CD14-positive monocyte (primary cell): ENCODE data around the gene F7. TPM values are rescaled to one million over a fixed set of nuclear protein-coding genes. Genes with fewer than 3 reads are reported as not detected.

Source experiments
- DNase-seq, 3 donors: peaks; one replicate each; pipeline ENCODE4 v3.0.0-alpha.2; 2011 to 2022
- H2AFZ ChIP-seq: 2 replicates; pipeline ENCODE4 v1.6.0; 2012; ENCODE audit warnings: mild to moderate bottlenecking, low read depth, low read length, inconsistent platforms; ENCODE audit not compliant: insufficient read depth, poor library complexity, severe bottlenecking
- H3K27ac ChIP-seq, 2 donors: 1 replicate in 1 of 2; 2 replicates in 1 of 2; pipeline ENCODE4 v1.5.1; 2012 to 2013; ENCODE audit warnings: low read length in 2 of 2, control low read depth in 1 of 2, inconsistent platforms in 1 of 2, low read depth in 1 of 2, mild to moderate bottlenecking in 1 of 2
- H3K27me3 ChIP-seq, 2 donors: one replicate each; pipeline versions ENCODE4 v1.6.0 to v1.6.1; 2011 to 2013; ENCODE audit warnings: low read length in 2 of 2; ENCODE audit not compliant: control insufficient read depth in 2 of 2, insufficient read depth in 2 of 2
- H3K36me3 ChIP-seq, 2 donors: replicated peaks in 1 of 2; 1 replicate in 1 of 2; 2 replicates in 1 of 2; pipeline versions ENCODE4 v1.5.1 to v1.6.1; 2012 to 2013; ENCODE audit warnings: low read length in 2 of 2, control low read depth in 1 of 2, inconsistent platforms in 1 of 2, mild to moderate bottlenecking in 1 of 2; ENCODE audit not compliant: insufficient read depth in 2 of 2, control insufficient read depth in 1 of 2
- H3K4me1 ChIP-seq, 2 donors: 1 replicate in 1 of 2; 2 replicates in 1 of 2; pipeline versions ENCODE4 v1.5.1 to v1.6.1; 2012 to 2013; ENCODE audit warnings: low read length in 2 of 2, control low read depth in 1 of 2, inconsistent platforms in 1 of 2, mild to moderate bottlenecking in 1 of 2, moderate library complexity in 1 of 2; ENCODE audit not compliant: insufficient read depth in 2 of 2, control insufficient read depth in 1 of 2
- H3K4me2 ChIP-seq: replicated peaks from 2 replicates; pipeline ENCODE3; 2012; ENCODE audit warnings: low read length, moderate library complexity, mild to moderate bottlenecking; ENCODE audit not compliant: poor library complexity, severe bottlenecking; ENCODE audit errors: extremely low read depth
- H3K4me3 ChIP-seq, 3 experiments: fragments of 200-600 bp in 1 of 3; sonication (generic) in 1 of 3; replicated peaks in 1 of 3; 1 replicate in 2 of 3; 2 replicates in 1 of 3; pipeline ENCODE4 v1.5.1; 2011 to 2013; ENCODE audit warnings: low read length in 3 of 3, mild to moderate bottlenecking in 3 of 3, control low read depth in 2 of 3, low read depth in 2 of 3, inconsistent platforms in 1 of 3, moderate library complexity in 1 of 3
- H3K79me2 ChIP-seq: 2 replicates; pipeline ENCODE4 v1.6.0; 2012; ENCODE audit warnings: mild to moderate bottlenecking, control low read depth, inconsistent platforms, low read length, moderate library complexity; ENCODE audit not compliant: insufficient read depth
- H3K9ac ChIP-seq: 2 replicates; pipeline ENCODE4 v1.6.0; 2017; ENCODE audit warnings: low read length, mild to moderate bottlenecking; ENCODE audit not compliant: insufficient read depth, poor library complexity, severe bottlenecking
- H3K9me3 ChIP-seq, 2 donors: replicated peaks in 1 of 2; 1 replicate in 1 of 2; 2 replicates in 1 of 2; pipeline versions ENCODE4 v1.5.1 to v1.6.1; 2012 to 2013; ENCODE audit warnings: low read length in 2 of 2, control low read depth in 1 of 2; ENCODE audit not compliant: control insufficient read depth in 1 of 2, insufficient read depth in 1 of 2
- H4K20me1 ChIP-seq: 2 replicates; pipeline ENCODE4 v1.6.0; 2012; ENCODE audit warnings: mild to moderate bottlenecking, low read length, control low read depth, moderate library complexity; ENCODE audit not compliant: insufficient read depth
- H3K27ac Mint-ChIP-seq, 7 donors: one replicate each; pipeline ENCODE4 v1.8.0; 2020; ENCODE audit warnings: mild to moderate bottlenecking in 7 of 7, mixed read lengths in 7 of 7, moderate library complexity in 6 of 7, inconsistent platforms in 2 of 7
- H3K27me3 Mint-ChIP-seq, 3 donors: one replicate each; pipeline ENCODE4 v1.8.0; 2021 to 2022; ENCODE audit warnings: low read depth in 3 of 3, mild to moderate bottlenecking in 3 of 3, mixed read lengths in 3 of 3, moderate library complexity in 3 of 3, inconsistent platforms in 1 of 3
- H3K36me3 Mint-ChIP-seq, 2 donors: one replicate each; pipeline ENCODE4 v1.8.0; 2020; ENCODE audit warnings: mixed read lengths in 2 of 2, inconsistent platforms in 1 of 2, mild to moderate bottlenecking in 1 of 2
- H3K4me1 Mint-ChIP-seq: one replicate; pipeline ENCODE4 v1.8.0; 2020; ENCODE audit warnings: mild to moderate bottlenecking, mixed read lengths
- H3K4me3 Mint-ChIP-seq, 2 donors: one replicate each; pipeline ENCODE4 v1.8.0; 2020; ENCODE audit warnings: mild to moderate bottlenecking in 2 of 2, mixed read lengths in 2 of 2, moderate library complexity in 1 of 2
- H3K9me3 Mint-ChIP-seq, 7 donors: one replicate each; pipeline ENCODE4 v1.8.0; 2020 to 2022; ENCODE audit warnings: mixed read lengths in 7 of 7, mild to moderate bottlenecking in 6 of 7, moderate library complexity in 6 of 7, inconsistent platforms in 2 of 7
- WGBS: methylation state at CpG from one replicate; pipeline ENCODE4 v1.1.5; 2013; ENCODE audit warnings: missing lambda C conversion rate; ENCODE audit not compliant: insufficient coverage; 5-methylcytosine and 5-hydroxymethylcytosine counted together
- intact Hi-C, 2 donors: fragments of 100-400 bp; cut with micrococcal nuclease; formaldehyde crosslinking; loops; one replicate each; pipeline versions ENCODE4 v1.15.0 to v1.15.1; 2023
- polyA plus RNA-seq, 3 donors: library from polyadenylated mRNA; depleted of rRNA in 1 of 3; unstranded in 2 of 3; stranded (reverse) in 1 of 3; fragments of 300-500 nt in 2 of 3; fragments of >200 nt in 1 of 3; fragmentation: Illumina TruSeq in 2 of 3; gene quantifications; 1 replicate in 2 of 3; 2 replicates in 1 of 3; pipeline ENCODE4 v1.2.3, GENCODE V29; 2012 to 2021
- TF ChIP-seq, protein P1 (sequence below): fragments of 200-600 bp; IDR thresholded peaks from one replicate; pipeline ENCODE4 v1.8.0; 2022; ENCODE audit warnings: antibody characterized with exemption, mild to moderate bottlenecking

Gene F7
- polyA plus RNA-seq, 3 donors = not detected

DNA sequence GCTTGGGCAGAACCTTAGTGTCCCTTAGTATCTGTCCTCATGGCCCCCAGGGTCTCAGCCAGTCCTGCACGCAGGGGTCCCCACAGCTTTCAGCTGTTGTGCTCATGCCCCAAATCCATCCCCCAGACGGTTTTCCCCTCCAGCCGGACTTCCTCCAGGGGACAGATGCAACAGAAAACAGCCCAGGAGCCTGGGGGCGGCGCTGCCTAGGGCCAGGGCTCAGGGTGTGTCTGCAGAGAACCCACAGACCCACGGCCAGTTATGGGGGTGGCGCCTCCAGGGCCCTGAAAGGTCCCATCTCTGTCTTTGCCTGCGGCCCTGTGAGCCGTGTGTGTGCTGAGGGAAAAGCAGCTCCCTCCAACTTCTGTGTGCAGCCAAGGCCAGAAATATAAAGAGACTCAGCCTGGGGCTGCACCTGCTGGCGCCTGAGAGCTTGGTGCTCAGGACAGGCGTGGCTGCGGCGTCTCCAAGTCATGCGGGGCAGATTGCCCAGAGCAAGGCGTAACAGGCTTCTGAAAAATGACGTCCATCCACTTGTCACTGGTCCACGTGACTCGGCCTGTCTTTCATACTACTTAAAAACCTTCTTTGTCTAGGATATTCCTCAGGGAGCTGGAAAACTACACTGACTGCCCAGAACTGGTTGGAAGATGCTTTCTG lies 22.1 kb upstream of the F7 start:
- Histone ChIP-seq H3K9me3 (no peaks in the 10 kb centered on the region), H4K20me1 (no peaks in the 10 kb centered on the region), H3K27ac (no peak overlapping the region), H2AFZ (no peak overlapping the region), H3K79me2 (no peaks in the 10 kb centered on the region), H3K4me2 (no peak overlapping the region), H3K4me1 (no peaks in the 10 kb centered on the region), H3K9ac (no peak overlapping the region), H3K27me3 (no peaks in the 10 kb centered on the region), H3K36me3 (no peaks in the 10 kb centered on the region), H3K4me3 (no peak overlapping the region)
- H3K9me3 Mint-ChIP-seq = peaks cover 0 to 7% (median 0%) of the 10 kb centered on the region in 7 donors
- peaks cover 0 to 3% (median 2%) of the 10 kb centered on the region in 3 donors for H3K27me3 Mint-ChIP-seq
- TF ChIP-seq, protein P1, sequence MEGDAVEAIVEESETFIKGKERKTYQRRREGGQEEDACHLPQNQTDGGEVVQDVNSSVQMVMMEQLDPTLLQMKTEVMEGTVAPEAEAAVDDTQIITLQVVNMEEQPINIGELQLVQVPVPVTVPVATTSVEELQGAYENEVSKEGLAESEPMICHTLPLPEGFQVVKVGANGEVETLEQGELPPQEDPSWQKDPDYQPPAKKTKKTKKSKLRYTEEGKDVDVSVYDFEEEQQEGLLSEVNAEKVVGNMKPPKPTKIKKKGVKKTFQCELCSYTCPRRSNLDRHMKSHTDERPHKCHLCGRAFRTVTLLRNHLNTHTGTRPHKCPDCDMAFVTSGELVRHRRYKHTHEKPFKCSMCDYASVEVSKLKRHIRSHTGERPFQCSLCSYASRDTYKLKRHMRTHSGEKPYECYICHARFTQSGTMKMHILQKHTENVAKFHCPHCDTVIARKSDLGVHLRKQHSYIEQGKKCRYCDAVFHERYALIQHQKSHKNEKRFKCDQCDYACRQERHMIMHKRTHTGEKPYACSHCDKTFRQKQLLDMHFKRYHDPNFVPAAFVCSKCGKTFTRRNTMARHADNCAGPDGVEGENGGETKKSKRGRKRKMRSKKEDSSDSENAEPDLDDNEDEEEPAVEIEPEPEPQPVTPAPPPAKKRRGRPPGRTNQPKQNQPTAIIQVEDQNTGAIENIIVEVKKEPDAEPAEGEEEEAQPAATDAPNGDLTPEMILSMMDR = no peak
- DNase-seq = no peak
- intact Hi-C loops = no loop called here
- WGBS = 83% methylated on average over 13 of the region's 18 CpGs
- H3K4me1 Mint-ChIP-seq = no peaks in the 10 kb centered on the region
- no peak overlapping the region for H3K27ac Mint-ChIP-seq
- H3K36me3 Mint-ChIP-seq = no peaks in the 10 kb centered on the region
- no peak overlapping the region for H3K4me3 Mint-ChIP-seq

DNA sequence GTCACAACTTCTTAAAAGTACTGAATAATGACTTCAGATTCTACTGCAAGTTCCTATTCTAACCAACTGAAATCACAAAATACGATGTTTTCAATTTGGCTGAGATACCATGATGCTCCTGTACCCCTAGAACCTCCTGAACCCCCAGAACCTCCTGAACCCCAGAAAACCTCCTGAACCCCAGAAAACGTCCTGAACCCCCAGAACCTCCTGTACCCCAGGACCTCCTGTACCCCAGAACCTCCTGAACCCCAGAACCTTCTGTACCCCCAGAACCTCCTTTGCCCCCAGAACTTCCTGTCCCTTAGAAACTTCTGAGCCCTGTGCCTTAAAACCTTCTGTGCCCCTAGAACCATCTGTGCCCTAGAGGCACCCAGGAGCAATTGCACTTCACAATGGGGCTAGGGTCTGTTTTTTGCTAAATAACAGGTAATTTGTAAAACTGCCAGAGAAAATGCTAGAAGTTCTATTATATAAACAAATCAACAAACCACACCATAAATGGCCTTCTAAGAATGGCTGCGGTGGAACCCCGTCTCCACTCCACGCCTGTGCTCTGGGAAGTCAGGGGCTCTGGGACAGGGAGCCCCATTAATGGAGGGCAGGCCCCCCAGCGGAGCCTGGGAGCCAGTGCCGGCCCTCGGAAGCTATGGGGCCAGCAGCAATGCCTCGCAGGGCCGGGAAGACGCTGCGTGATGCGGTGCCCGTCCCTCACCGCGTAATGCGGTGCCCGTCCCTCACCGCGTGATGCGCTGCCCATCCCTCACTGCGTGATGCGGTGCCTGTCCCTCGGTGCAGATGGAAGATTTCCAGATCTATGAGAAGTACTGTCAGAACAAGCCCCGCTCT lies 21.3 kb upstream of the F7 start:
- TF ChIP-seq, protein P1 = no peak
- Mint-ChIP-seq H3K27me3 (peaks cover 0 to 3% (median 2%) of the 10 kb centered on the region in 3 donors), H3K9me3 (peaks cover 0 to 7% (median 0%) of the 10 kb centered on the region in 7 donors), H3K4me1 (no peaks in the 10 kb centered on the region), H3K36me3 (no peaks in the 10 kb centered on the region), H3K27ac (no peak overlapping the region), H3K4me3 (no peak overlapping the region)
- no peaks in the 10 kb centered on the region for H3K36me3 ChIP-seq
- no peak overlapping the region for H2AFZ ChIP-seq
- H4K20me1 ChIP-seq = no peaks in the 10 kb centered on the region
- no peak overlapping the region for H3K4me2 ChIP-seq
- H3K27me3 ChIP-seq = no peaks in the 10 kb centered on the region
- no peak overlapping the region for H3K4me3 ChIP-seq
- no peaks in the 10 kb centered on the region for H3K4me1 ChIP-seq
- WGBS = 96% methylated on average over 23 of the region's 25 CpGs
- no peak overlapping the region for H3K9ac ChIP-seq
- H3K79me2 ChIP-seq = no peaks in the 10 kb centered on the region
- no peaks in the 10 kb centered on the region for H3K9me3 ChIP-seq
- DNase-seq = no peak
- intact Hi-C loops = no loop called here
- no peak overlapping the region for H3K27ac ChIP-seq
